NT2/D1 (cell line): ENCODE data around the gene DMRT2.

ENCODE experiments used
- DNase-seq: peaks from one replicate; pipeline ENCODE4 v3.0.0-alpha.2; 2011; ENCODE audit warnings: low read depth, low spot score
- H3K27me3 ChIP-seq: 2 replicates; pipeline ENCODE4 v1.6.0; 2011; ENCODE audit warnings: mild to moderate bottlenecking; ENCODE audit not compliant: insufficient read length, insufficient read depth
- H3K36me3 ChIP-seq: 2 replicates; pipeline ENCODE4 v1.6.1; 2011; ENCODE audit warnings: mild to moderate bottlenecking, low read length, mixed read lengths; ENCODE audit not compliant: insufficient read depth, insufficient read length
- H3K4me1 ChIP-seq: 2 replicates; pipeline ENCODE4 v1.5.1; 2011; ENCODE audit not compliant: insufficient read depth, insufficient read length
- H3K4me3 ChIP-seq: 2 replicates; pipeline ENCODE4 v1.5.1; 2011; ENCODE audit warnings: low read depth; ENCODE audit not compliant: insufficient read length
- H3K9ac ChIP-seq: 2 replicates; pipeline ENCODE4 v1.6.0; 2011; ENCODE audit warnings: low read depth; ENCODE audit not compliant: insufficient read length
- H3K9me3 ChIP-seq: 2 replicates; pipeline ENCODE4 v1.5.1; 2011; ENCODE audit warnings: mild to moderate bottlenecking, low read length; ENCODE audit not compliant: insufficient read depth
- SUZ12 ChIP-seq: IDR thresholded peaks from 2 replicates; pipeline ENCODE4 v1.6.1; 2011; ENCODE audit not compliant: insufficient read length, insufficient read depth; ENCODE audit errors: extremely low read depth
- YY1 ChIP-seq: IDR thresholded peaks from 2 replicates; pipeline ENCODE4 v1.6.1; 2011; ENCODE audit not compliant: insufficient read length, insufficient read depth
- ZNF274 ChIP-seq: IDR thresholded peaks from 2 replicates; pipeline ENCODE4 v1.6.1; 2011; ENCODE audit warnings: mild to moderate bottlenecking, low read depth, low read length

DMRT2 gene

DNA sequence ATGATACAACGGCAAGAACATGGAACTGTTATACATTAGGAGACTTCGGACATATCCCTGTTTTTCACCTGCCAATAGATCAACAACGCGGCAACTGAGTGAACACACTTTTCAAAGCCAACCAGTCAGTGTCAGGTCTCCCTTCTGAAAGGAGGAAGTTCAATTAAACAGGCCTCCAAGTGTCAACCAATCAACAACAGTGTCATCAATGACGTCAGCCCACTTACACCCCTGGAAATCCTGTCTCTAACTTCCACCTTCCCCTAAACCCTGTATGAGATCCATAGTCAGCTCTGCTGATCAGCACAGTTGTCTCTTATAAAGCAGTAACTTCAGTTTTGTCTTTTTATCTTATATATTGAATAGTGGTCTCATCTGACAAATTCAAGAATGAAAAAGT, 37.1 kb upstream of the DMRT2 start:
- no peak for DNase-seq
- peaks cover 3% of the 10 kb centered on the region for H3K4me1 ChIP-seq
- H3K36me3 ChIP-seq: no peaks in the 10 kb centered on the region
- H3K4me3 ChIP-seq: no peak overlapping the region
- H3K27me3 ChIP-seq: no peaks in the 10 kb centered on the region
- H3K9ac ChIP-seq: no peak overlapping the region
- no peak for TF ChIP-seq YY1
- no peak for TF ChIP-seq SUZ12
- TF ChIP-seq ZNF274: no peak
- H3K9me3 ChIP-seq: no peaks in the 10 kb centered on the region

- DNase-seq: no peak
- Histone ChIP-seq H3K36me3 (no peaks in the 10 kb centered on the region), H3K27me3 (no peaks in the 10 kb centered on the region), H3K9ac (no peak overlapping the region), H3K4me3 (no peak overlapping the region), H3K9me3 (no peaks in the 10 kb centered on the region), H3K4me1 (peaks cover 2% of the 10 kb centered on the region)
- TF ChIP-seq YY1: no peak
These were observed 35.9 kb upstream of the DMRT2 start for GRCh38 chr9:1014225-1014624.

GRCh38 chr9:1014640-1015039, 35.5 kb upstream of the DMRT2 start:
- no peak for TF ChIP-seq YY1
- no peak for TF ChIP-seq ZNF274
- TF ChIP-seq SUZ12: no peak
- DNase-seq: no peak
- no peaks in the 10 kb centered on the region for H3K9me3 ChIP-seq
- no peak overlapping the region for H3K9ac ChIP-seq
- H3K27me3 ChIP-seq: no peaks in the 10 kb centered on the region
- no peaks in the 10 kb centered on the region for H3K36me3 ChIP-seq
- H3K4me1 ChIP-seq: no peaks in the 10 kb centered on the region
- no peak overlapping the region for H3K4me3 ChIP-seq

DNA sequence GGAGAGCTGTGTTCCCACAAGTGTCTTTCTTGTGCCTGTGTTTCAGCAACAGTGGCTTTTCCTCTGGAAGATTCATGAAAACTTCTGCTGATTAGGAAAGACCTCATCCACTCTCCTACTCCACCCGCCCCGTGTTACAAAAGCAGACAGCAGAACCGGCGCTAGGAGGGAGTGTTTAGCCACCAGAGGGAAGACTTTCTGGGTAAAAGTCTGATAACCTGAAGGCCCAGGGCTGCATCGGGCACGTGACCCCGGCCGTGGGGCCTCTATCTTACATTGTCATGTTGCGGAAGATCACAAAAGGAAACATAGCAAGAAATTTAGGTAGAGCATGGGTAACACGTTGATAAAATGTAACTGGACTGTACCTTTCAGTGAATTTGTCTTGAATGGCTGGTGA, 32.0 kb upstream of the DMRT2 start:
- no peaks in the 10 kb centered on the region for H3K4me1 ChIP-seq
- DNase-seq: peak; percentile 13
- no peak for TF ChIP-seq SUZ12
- TF ChIP-seq YY1: no peak
- TF ChIP-seq ZNF274: no peak
- H3K36me3 ChIP-seq: no peaks in the 10 kb centered on the region
- peaks cover 6% of the 10 kb centered on the region for H3K9me3 ChIP-seq
- no peak overlapping the region for H3K4me3 ChIP-seq
- H3K9ac ChIP-seq: no peak overlapping the region
- no peaks in the 10 kb centered on the region for H3K27me3 ChIP-seq

DNA sequence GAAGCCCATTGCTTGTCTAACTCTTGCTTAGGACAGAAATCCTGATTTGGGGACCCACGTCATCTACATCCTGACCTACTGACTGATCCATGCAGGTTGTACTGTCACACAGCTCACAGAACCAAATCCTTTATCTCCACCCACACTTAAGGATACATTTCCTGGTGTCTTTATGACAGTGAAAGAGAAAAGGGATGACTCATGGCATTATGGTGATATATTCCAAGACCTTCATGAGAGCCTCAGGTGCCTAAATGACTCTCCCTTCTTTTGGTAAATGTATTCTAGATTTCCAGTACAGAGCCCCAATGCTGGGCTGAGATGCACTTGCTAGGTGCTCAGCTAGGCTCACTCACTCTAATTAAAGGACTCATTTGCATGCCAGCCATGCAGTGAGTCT, 26.0 kb upstream of the DMRT2 start:
- Histone ChIP-seq H3K9ac (no peak overlapping the region), H3K4me1 (peaks cover 4% of the 10 kb centered on the region), H3K4me3 (no peak overlapping the region), H3K9me3 (peaks cover 6% of the 10 kb centered on the region), H3K27me3 (no peaks in the 10 kb centered on the region), H3K36me3 (no peaks in the 10 kb centered on the region)
- TF ChIP-seq SUZ12: no peak
- no peak for TF ChIP-seq YY1
- TF ChIP-seq ZNF274: no peak
- no peak for DNase-seq

DNA sequence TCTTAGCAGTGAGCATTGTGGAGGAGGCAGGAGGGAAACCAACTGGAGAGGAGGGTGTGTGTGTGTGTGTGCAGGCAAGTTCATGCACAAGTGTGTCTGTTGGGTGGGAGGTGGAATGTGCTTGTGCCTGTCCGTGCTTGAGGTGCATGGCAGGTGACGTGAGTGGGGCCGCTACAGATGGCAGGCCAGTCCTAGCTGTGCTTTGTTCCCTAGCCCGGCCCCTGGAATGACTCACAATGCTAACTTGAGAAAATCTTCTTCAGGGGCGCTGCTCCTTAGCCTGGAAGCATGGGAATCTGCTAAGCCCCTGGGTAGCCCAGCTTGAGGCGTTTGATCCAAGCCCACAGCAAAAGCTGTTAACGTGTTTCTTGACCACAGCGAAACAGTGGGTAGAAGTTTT, 25.0 kb upstream of the DMRT2 start:
- no peak for TF ChIP-seq SUZ12
- TF ChIP-seq ZNF274: no peak
- no peak for TF ChIP-seq YY1
- Histone ChIP-seq H3K4me3 (no peak overlapping the region), H3K9ac (no peak overlapping the region), H3K27me3 (no peaks in the 10 kb centered on the region), H3K4me1 (peaks cover 4% of the 10 kb centered on the region), H3K36me3 (no peaks in the 10 kb centered on the region), H3K9me3 (peaks cover 6% of the 10 kb centered on the region)
- DNase-seq: peak; percentile 3

DNA sequence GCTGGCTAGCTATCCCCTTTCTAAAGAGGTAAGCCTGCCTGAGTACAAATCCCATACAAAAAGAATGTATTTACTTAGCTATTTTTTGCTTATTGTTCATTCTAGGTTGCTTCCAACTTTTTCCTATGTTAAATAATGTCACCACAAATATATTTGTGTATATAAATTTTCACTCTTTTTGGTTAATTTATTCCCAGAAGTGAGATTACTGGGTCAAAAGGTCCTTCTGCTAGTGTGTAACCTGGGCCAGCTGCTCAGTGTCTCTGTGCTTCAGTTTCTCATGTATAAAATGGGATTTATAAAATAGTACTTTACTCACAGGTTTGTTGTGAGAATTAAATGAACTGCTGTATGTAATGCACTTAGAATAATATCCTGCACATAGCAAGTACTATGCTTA, 23.9 kb upstream of the DMRT2 start:
- no peak for DNase-seq
- Histone ChIP-seq H3K36me3 (no peaks in the 10 kb centered on the region), H3K4me1 (peaks cover 4% of the 10 kb centered on the region), H3K4me3 (no peak overlapping the region), H3K9me3 (peaks cover 6% of the 10 kb centered on the region), H3K9ac (no peak overlapping the region), H3K27me3 (no peaks in the 10 kb centered on the region)
- TF ChIP-seq ZNF274: no peak
- TF ChIP-seq SUZ12: no peak
- no peak for TF ChIP-seq YY1

- DNase-seq: no peak
- Histone ChIP-seq H3K4me1 (peaks cover 4% of the 10 kb centered on the region), H3K4me3 (no peak overlapping the region), H3K27me3 (no peaks in the 10 kb centered on the region), H3K9ac (no peak overlapping the region), H3K36me3 (no peaks in the 10 kb centered on the region), H3K9me3 (no peaks in the 10 kb centered on the region)
- no peak for TF ChIP-seq SUZ12
- TF ChIP-seq ZNF274: no peak
- TF ChIP-seq YY1: no peak
These were observed 21.5 kb upstream of the DMRT2 start for GRCh38 chr9:1028501-1029190.
